Subcutaneous adipose tissue (tissue), 4 donors: Measurements from ENCODE around the gene FAM227B. TPM values are rescaled to one million over a fixed set of nuclear protein-coding genes. Genes with fewer than 3 reads are reported as not detected.

Source experiments
- total RNA-seq, 4 donors: library from RNA; depleted of rRNA; stranded (reverse); fragments of >200 nt; gene quantifications; one replicate each; pipeline ENCODE4 v1.1.0, GENCODE V29; 2016
- TF ChIP-seq, protein P1 (sequence below): fragments of 450-650 bp; IDR thresholded peaks from one replicate; pipeline ENCODE4 v1.5.1; 2016; ENCODE audit warnings: low read depth, mild to moderate bottlenecking, control low read depth, antibody characterized with exemption, moderate library complexity

The FAM227B gene
- total RNA-seq, 4 donors from 2014 or later = 1.1 to 3.2 (median 1.7) TPM; not detected in 1

DNA sequence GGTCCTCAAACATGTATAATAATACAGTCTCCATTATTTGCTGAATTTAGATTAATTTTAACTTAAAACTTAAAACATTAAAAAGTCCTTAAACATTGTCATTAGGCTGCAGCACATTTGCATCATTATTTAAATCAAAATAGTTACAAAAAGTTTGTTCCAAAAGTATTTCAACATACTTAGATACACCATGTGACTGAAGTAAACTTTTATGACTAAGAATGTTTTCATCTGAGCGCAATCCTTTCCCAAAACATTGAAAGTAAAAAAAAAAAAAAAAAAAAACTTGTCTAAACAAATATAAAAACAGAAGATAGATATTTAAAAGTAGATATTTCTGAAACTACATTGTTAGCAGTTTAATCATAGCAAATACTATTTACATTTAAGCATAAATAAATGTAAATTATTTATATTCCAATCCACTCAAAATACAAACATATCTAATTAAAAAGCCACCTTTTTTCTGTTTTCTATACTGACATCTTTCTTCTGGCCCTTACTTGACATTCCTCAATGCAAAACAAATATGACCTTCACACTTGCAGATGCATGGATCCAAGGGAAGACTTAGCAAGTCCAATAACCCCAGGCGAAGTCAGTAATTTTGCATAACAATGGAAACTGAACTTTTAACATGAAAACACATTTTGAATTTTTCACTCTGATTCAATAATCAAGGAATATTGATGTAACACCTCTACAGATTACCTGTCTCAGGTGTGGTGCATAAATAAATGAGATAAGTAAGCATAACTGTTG, 10.3 kb downstream of the FAM227B start:
- TF ChIP-seq, protein P1, sequence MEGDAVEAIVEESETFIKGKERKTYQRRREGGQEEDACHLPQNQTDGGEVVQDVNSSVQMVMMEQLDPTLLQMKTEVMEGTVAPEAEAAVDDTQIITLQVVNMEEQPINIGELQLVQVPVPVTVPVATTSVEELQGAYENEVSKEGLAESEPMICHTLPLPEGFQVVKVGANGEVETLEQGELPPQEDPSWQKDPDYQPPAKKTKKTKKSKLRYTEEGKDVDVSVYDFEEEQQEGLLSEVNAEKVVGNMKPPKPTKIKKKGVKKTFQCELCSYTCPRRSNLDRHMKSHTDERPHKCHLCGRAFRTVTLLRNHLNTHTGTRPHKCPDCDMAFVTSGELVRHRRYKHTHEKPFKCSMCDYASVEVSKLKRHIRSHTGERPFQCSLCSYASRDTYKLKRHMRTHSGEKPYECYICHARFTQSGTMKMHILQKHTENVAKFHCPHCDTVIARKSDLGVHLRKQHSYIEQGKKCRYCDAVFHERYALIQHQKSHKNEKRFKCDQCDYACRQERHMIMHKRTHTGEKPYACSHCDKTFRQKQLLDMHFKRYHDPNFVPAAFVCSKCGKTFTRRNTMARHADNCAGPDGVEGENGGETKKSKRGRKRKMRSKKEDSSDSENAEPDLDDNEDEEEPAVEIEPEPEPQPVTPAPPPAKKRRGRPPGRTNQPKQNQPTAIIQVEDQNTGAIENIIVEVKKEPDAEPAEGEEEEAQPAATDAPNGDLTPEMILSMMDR = no peak

DNA sequence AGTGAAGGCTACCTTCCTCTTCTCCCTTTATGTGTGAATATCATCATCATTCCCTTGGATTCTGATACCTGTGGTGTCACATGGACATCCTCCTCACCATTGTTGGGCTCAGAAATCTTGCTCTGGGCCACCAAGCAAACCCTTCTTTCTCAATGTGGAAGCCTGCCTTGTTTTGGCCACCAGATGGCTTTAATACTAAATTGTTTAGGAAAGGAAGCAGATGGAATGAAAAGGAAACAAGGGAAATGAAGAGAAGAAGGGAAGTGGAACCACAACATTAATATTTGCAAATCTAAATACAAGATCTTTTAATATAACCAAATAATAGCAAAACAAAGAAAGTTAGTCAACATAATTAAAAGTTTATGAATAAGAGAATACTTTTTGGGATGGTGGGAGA, 14.0 kb downstream of the FAM227B start:
- TF ChIP-seq, protein P1 = no peak

DNA sequence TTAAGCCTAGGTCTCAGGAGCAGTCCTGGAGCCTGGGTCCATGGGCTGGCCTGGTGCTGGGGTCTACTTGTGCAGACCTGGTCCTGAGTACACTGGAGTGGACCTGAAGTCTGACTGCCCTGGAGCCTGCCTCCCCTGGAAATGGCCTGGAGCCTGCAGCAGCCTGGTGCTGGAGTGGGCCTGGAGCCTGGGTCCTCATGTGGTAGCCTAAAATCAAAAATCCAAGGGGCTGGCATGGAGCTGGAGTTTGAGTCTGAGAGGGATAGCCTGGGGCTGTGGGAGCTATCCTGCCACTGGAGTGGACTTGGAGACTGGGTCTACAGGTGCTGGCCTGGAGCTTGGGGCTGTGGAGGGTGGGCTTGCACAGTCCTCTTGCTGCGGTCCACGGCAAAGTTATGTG, 15.0 kb downstream of the FAM227B start:
- TF ChIP-seq, protein P1 = no peak

DNA sequence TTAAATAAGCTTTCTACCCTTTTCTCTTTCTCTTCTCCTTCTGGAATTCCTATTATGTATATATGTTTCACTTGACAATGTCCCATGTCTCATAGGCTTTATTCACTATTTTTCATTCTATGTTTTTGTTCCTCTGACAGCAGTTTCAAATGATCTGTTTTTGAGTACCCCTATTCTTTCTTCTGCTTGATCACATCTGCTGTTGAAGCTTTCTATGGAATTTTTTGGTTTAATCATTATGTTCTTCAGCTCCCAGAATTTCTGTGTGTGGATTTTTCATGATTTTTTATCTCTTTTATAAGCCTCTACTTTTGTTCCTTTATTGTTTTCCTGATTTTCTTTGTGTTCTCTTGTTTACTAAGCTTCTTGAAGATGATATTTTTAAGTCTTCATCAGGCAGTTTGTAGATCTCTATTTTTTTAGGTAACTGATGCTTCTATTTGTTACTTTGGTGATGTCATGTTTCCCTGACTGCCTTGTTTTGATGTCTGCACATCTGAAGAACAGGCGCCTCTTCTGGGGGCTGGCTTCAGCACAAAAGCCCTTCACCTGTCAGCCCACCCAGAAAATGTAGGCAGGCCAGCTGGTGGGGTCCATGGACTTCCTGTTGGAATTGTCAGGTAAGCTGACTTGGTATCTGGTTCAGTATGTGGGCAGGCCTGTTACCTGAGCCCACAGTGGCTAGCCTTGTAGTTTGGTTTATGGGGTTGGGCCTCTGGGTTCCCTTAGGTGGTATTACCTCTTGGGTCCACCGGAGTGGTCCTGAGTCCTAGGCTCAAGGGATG, 15.8 kb downstream of the FAM227B start:
- TF ChIP-seq, protein P1 = no peak

DNA sequence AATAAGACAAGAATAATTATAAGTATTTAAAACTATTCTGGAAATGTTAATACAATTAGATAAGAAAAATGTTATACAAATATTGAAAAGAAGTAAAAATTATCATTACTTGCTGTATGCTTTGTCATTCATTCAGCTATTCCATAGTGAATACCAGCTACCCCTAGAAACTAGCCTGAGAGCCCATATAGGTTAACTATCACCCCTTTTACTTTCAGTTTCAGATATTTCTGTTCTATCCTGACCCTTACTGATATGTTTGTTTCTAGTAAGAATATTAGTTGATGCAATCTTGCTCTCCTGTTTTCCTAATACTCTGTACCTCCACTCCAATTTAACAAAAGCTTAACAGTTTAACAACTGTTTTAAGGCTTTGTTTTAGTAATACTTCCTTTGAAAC, 31.6 kb downstream of the FAM227B start:
- TF ChIP-seq, protein P1 = no peak

DNA sequence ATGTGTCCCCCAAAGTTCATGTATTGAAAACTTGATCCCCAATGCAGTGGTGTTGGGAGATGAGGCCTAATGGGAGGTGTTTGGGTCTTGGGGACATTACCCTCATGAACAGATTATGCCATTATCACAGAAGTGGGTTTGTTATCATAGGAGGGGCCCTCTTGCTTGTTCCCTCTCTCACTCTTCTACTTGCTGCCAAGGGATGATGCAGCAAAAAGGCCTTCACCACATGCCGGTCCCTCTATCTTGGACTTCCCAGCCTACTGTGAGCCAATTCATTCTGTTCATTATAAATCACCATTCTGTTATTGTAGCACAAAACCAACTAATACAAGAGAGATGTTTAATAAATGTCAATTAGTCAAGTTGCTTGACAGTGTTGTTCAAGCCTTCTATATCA, 47.2 kb downstream of the FAM227B start:
- TF ChIP-seq, protein P1 = no peak

DNA sequence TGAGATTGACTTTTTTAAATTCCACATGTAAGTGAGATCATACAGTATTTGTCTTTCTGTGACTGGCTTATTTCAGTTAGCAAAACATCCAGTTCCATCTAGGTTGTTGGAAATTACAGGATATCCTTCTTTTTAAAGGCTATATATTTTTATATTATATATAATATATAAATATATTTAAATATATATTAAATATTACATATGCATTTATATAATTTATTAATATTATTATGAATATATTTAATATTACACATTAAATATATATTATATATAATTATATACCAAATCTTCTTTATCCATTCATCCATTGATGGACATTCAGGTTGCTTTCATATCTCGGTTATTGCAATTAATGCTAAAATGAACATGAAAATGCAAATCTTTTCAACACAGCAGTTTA, 49.9 kb downstream of the FAM227B start:
- TF ChIP-seq, protein P1 = no peak
